CD4-positive, alpha-beta T cell treated with Interleukin-15 for 1 hour (primary cell): Measurements from ENCODE around the gene STRN4.
"Not testable (repeated sequence)": the region's sequence is repeated elsewhere in the genome, so short reads cannot be mapped to it uniquely, and the experiment has no call there.

Source experiments
- DNase-seq: peaks from one replicate; pipeline ENCODE4 v3.0.0-alpha.2; 2020

Gene STRN4

GRCh38 chr19:46773018-46773399 is 26.8 kb upstream of the STRN4 start:
- DNase-seq, result no peak

- no peak for DNase-seq
Observed at GRCh38 chr19:46772170-46773017, 26.1 kb upstream of the STRN4 start.

GRCh38 chr19:46768746-46769145 is 22.5 kb upstream of the STRN4 start:
- not testable (repeated sequence) for DNase-seq

DNA sequence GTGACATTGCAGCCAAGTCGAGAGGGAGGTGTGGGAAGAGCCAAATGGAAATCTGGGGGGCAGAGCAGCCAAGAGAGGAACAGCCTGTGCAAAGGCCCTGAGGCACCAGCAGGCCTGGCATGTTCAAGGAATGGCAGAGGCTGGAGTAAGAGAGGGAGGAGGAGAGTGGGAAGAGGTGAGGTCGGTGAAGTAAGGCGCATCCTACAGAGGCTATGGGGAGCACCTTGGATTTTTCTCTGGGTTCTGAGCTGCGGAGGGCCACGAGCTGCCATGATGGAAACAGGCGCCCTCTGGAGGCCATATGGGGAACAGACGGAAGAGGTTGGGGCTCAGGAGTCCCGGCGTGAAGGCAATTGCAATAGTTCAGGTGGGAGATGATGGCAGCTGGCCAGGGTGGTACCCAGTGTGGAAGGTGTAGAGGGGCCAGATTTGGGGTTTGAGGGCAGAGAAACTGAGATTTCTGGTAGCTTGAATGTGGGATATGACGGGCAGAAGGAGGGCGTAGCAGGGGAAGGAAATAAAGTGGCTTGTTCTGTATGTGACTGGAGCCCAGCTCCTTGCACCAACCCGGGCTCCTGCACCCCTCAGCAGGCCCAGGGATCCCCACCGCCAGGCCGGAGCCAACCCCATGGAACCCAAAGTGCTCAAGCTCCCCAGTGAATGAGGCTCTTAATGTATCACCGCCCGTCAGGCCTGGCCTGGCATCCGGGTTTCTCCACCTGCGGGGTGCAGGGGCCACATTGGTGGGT is 20.5 kb upstream of the STRN4 start:
- peak; percentile 58 for DNase-seq

- no peak for DNase-seq
Observed at GRCh38 chr19:46764817-46765291, 18.6 kb upstream of the STRN4 start.

DNA sequence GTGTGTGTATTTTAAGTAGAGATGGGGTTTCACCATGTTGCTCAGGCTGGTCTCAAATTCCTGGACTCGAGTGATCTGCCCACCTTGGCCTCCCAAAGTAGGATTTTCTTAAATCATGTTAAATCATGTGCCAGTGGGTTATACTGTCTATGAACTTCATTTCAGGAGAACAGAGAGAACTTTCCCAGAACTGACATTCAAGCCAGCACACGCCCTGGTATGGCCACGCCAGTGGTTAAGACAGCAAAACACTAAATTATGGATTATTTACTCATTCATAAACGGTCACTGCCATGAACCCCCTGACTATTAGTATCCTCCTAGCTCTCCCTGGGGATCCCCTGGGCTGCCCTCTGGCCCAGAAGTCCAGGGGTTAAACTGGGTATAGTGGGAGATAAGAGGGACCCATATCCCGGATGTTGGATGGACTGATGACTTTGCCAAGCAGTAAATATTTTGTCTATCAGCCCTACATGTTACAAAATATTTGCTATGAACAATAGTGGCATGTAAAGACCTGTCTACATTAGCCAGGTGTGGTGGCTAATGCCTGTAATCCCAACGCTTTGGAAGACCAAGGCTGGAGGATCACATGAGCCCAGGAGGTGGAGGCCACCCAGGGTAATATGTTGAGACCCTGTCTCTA is 16.1 kb upstream of the STRN4 start:
- no peak for DNase-seq

GRCh38 chr19:46761418-46761831 is 15.2 kb upstream of the STRN4 start:
- no peak for DNase-seq

DNA sequence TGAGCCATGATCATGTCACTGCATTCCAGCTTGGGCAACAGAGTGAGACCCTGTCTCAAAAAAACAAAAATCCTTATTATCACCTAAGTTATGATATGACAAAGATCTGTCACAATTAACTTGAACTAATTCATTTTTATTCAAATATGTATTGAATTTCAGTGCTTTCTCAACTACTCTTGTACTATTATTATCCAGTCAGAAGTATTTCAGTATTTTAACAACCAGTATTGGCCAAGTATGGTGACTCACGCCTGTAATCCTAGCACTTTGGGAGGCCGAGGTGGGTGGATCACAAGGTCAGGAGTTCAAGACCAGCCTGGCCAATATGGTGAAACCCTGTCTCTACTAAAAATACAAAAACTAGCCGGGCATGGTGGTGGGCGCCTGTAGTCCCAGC is 14.6 kb upstream of the STRN4 start:
- not testable (repeated sequence) for DNase-seq

DNA sequence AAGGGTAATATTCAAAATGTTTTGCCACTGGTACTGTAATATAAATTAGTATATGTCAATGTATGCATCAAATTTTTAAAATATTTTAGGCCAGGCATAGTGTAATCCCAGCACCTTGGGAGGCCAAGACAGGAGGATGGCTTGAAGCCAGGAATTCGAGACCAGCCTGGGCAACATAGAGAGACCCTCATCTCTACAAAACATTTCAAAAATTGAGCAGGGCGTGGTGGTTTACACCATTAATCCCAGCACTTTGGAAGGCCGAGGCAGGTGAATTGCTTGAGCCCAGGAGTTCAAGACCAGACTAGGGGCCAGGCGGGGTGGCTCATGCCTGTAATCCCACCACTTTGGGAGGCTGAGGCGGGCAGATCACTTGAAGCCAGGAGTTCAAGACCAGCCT is 14.1 kb upstream of the STRN4 start:
- DNase-seq, result no peak

DNA sequence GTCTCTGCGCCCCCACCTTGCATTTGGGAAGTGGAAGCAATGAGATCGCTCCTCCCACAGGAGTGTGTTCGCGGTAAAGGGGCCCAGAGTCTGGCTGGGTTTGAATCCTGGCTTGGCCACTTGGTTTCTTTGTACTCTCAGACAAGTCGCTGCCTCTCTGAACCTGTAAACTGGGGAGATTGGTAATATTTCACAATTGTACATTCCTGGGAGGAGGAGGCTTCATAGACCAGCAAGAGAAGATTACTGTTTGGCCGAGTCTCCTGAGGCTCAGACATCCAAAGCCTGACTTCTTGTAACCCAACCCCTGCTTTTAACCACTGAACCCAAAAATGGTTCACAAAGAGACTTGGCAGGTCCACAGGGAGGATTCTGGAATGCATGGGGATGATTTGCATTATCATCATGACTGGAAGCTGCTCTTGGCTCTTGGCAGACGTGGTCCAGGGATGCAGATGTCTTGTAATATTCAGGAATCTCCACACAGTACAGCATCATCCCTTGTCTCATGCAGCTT is 13.6 kb upstream of the STRN4 start:
- DNase-seq, result no peak

GRCh38 chr19:46759206-46759605 is 13.0 kb upstream of the STRN4 start:
- DNase-seq, result no peak

DNA sequence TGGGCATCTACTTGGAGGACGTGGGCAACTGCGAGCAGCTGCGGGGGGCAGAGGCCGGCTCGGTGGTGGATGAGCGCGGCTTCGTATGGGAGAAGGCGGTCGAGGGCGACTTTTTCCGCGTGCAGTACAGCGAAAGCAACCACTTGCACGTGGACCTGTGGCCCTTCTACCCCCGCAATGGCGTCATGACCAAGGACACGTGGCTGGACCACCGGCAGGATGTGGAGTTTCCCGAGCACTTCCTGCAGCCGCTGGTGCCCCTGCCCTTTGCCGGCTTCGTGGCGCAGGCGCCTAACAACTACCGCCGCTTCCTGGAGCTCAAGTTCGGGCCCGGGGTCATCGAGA is 10.3 kb upstream of the STRN4 start:
- DNase-seq, result no peak

DNA sequence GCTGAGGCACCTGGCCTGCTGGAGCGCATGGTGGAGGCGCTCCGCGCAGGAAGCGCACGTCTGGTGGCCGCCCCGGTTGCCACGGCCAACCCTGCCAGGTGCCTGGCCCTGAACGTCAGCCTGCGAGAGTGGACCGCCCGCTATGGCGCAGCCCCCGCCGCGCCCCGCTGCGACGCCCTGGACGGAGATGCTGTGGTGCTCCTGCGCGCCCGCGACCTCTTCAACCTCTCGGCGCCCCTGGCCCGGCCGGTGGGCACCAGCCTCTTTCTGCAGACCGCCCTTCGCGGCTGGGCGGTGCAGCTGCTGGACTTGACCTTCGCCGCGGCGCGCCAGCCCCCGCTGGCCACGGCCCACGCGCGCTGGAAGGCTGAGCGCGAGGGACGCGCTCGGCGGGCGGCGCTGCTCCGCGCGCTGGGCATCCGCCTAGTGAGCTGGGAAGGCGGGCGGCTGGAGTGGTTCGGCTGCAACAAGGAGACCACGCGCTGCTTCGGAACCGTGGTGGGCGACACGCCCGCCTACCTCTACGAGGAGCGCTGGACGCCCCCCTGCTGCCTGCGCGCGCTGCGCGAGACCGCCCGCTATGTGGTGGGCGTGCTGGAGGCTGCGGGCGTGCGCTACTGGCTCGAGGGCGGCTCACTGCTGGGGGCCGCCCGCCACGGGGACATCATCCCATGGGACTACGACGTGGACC is 9.7 kb upstream of the STRN4 start:
- no peak for DNase-seq

GRCh38 chr19:46755077-46755852 is 9.0 kb upstream of the STRN4 start:
- DNase-seq, result no peak

DNA sequence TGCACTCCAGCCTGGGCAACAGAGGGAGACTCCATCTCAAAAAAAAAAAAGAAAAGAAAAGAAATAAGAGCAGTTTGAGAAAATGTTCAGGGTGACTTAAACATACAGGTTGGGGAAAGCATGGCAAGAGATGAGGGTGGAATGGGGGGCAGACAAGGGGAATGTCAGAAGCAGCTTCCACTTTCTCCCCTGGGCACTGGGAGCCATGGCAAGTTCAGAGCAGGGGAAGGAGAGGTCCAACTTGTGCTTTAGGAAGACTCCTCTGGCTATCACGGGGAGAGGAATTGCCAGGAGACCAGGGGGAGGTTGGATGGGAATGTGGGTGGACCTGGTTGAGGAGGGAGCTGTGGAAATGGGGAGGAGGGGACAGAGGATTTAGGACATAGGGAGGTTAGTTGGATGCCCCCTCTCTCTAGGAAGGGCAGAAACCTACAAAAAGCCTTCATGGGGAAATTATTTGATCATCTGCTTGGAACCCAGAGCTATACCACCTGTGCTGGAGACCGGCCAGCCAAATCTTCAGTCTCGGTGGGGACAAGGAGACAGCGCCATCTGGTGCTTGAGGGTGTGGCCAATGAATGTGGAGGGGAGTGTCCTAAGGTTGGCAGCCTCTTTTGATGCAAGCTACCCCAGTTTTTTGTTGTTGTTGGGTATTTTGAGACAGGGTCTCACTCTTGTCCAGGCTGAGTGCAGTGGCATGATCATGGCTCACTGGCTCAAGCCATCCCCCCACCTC is 7.3 kb upstream of the STRN4 start:
- DNase-seq, result peak; percentile 67

GRCh38 chr19:46748325-46749109 is 2.3 kb upstream of the STRN4 start:
- DNase-seq, result peak; percentile 64

GRCh38 chr19:46745521-46746280 is 549 bp downstream of the STRN4 start, which contains the start of gene FKRP:
FKRP (plus strand) TSS chr19:46746057; CDS start chr19:46755451, 9,394 bp downstream.
- no peak for DNase-seq

DNA sequence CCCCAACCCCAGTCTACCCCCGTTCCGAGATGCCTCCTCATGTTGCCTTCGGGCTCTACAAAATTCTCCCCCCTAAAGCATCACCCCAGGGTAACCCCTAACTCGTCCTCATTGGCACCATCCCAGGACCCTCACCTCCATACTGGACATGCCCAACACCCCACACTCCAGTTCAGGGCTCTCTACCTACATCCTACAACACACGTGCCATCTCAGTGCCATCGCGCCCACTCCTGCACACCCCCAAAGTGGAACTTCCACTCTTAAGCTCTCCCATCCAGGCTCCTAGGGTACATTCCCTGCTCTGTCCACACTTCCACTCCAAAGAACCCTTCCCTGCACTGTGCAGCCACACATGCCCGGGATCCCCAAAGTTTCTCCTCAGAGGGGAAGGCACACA is 1.2 kb downstream of the STRN4 start:
- DNase-seq, result no peak

GRCh38 chr19:46744005-46744691 is 2.1 kb downstream of the STRN4 start:
- DNase-seq, result no peak
